ENCODE results near the gene FOXS1.
"Not testable (repeated sequence)": the region's sequence is repeated elsewhere in the genome, so short reads cannot be mapped to it uniquely, and the experiment has no call there.

FOXS1 gene

DNA sequence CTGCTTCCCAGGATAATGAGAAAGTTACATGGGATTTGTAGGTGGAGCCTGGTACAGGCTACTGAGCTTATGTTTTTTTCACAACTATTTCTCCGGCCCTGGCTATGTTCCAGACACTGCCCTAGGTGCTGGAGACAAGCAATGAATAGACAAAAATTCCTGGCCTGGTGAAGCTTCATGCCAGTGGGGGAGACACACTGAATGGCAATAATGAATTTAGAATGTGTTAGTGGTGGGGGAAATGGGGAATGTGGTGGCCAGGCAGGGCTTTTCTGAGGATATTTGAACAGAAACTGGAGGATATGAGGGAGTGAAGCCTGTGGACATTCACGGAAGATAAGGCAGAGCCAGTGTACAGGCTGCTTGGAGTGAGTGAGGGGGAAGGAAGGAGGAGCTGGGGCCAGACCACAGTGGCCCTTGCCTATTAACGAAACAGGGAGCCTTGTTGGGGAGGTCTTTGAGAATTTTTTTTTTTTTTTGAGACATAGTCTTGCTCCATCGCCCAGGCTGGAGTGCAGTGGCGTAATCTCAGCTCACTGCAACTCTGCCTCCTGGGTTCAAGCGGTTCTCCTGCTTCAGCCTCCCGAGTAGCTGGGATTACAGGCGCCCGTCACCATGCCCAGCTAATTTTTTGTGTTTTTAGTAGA, 6.6 kb downstream of the FOXS1 start:
- no peak for DNase-seq

DNA sequence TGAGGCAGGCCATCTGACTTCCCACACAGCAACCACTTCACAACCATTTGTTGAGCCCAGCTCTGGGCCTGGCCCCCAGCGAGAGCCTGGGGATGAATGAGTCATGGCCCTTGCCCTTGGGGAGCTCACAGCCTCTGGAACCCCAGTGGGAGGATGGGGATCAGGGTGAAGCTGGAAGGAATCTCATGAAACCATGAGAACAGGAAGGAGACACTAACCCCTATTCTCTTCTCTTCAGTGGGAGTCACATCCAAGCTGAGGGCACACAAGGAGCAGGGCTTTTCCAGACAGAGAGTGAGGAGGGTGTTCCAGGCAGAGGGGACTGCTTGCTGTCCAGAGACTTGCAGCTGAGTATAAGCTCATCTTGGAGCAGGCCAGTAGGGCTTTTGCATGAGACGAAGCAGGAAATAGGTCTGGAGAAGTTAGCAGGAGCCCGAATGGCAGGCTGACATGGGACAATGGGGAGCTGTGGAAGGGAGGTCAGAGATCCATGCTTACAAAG, 7.5 kb downstream of the FOXS1 start:
- DNase-seq: no peak

DNA sequence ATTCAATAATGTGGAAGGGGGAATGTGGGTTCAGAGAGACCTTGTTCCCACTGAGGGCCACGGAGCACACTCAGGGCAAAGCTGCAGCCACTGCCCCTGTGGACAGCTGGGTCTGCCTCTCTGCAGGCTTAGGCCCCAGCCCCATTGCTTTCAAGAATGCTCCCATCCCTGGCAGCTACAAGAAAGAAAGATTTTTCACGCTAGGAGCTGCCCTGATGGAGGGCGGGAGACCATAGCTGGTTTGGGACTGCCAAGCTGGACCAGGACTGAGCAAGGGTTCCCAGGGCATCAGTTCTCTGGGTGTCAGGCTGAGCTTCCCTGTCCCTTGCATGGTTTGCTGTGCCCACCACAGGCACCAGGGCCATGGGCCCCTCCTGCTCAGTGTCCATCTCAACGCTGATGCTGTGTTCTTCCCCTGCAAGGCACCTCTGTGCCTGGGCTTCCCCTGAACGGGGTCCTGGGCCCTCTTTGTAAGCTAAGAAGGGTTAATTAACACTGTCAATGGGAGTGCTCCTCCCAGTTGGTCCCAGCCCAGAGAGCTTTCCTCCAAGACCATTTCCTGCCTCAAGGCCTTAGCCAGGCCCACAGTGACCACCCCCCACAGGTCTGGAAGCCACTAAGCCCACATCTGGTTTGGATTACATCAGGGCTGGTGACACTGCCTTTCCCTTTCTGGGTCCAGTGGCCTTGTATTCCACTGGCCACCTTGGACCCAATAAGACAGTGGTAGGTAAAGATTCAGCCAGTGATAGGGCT, 8.4 kb downstream of the FOXS1 start:
- DNase-seq: no peak

DNA sequence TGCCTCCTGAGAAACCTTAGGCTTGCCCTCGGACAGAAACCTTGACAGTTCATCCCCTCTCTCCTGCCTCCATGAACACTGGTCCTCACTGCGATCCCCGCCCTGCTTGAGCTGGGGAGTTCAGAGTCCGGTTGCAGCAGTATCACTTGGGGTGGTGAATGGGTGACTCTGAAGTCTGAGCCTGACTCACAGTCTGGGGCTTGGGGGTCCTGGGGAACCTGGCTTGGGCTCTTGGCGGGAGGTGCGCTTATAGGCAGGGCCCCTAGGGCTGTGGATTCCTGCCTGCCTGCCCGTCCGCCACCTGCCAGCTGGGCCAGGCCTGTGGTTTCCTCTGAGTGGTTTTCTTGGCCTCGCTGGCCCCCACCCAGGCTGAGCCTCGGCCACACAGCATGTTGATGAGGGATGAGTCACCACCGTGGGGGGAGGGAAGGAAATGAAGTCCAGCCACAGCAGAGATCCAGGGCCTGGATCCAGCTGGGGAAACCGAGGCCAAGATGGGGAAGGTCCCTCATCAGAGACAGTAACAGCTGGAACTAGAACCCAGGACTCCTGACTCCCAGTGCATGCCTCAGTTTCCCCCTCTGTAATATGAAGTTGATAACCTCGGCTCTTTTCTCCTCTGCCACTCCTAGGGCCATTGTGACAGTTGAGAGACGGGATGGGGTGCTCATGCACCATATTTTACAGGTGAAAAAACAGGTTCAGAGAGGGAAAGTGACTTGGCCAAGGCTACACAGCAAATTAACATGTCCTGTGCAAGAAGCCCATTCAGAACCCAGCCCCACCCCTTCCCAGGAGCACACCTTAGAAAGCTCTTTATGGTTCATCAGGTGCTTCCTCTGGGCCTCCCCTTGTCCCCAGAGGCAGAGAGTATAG, 9.2 kb downstream of the FOXS1 start:
- DNase-seq: peak; percentile 76 to 79

DNA sequence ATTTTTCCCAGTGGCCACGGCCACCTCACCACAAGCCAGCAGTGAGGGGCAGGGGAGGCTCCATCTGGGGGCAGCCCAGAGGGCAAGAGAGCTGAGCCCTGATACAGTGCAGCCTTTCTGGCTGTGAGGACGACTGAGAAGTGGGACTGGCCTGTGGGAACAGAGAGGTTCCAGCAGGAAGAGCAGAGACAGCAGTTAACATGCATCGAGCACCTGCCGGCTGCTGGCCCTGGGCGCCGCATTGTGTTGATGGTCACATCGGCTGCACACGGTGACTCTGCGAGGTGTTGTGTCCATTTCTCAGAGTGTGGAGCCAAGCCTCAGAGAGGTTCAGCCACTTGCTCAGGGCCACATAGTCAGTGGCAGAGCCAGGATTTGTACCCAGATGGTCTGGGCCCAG, 9.8 kb downstream of the FOXS1 start:
- no peak for DNase-seq

DNA sequence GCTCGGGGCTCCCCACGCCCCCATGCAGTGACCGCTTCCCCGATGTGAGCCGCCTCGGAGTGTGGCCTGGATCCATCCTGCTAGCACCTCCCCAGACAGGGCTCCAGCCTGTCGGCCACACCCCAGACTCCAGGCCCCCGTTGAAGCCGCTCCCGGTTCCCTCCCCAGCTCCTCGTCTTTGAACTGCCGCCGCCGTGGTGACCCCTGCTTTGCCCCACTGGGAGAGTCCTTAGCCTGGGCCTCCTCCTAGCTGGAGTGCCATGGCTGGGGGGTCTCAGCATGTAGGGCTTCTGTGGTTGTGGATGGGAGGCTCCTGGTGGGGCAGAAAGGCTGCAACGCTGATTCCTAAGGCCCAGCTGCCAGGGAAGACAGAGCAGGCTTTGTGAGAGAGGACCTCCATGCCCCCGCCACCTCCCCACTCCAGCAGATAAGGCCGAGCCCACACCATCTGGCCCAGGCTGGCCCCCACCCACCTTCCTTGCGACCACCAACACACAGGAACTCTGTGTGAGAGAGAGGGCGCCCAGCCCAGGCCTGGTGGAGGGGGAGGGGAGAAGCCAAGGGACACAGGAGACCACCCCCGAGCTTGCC, 11.4 kb downstream of the FOXS1 start:
- no peak for DNase-seq

DNA sequence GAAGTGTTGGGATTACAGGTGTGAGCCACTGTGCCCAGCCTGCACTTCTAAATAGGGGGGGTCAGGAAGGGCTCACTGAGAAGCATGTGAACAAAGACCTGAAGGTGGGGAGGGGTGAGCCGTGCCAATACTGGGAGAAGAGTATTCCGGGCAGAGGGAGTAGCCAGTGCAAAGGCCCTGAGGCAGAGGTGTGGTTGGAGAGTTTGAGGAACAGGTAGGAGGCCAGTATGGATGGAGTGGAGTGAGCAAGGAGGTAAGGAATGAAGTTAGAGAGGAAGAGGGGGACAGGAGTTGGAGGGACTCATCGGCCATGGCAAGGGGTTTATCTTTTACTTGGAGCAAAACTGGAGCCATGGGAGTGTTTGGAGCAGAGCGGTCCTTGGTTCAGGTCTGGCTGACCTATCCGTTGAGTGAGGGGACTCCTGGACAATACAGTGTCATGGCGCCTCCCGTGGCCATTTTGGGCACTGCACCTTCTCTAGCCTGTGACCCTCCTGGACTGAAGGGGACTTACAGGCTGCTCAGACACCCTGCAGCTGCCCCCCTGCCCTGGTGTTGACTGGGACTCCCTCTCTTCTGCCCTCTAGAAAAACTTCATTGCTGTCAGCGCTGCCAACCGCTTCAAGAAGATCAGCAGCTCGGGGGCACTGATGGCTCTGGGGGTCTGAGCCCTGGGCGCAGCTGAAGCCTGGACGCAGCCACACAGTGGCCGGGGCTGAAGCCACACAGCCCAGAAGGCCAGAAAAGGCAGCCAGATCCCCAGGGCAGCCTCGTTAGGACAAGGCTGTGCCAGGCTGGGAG, 12.1 kb downstream of the FOXS1 start:
- peak; percentile 9 to 31 for DNase-seq

DNA sequence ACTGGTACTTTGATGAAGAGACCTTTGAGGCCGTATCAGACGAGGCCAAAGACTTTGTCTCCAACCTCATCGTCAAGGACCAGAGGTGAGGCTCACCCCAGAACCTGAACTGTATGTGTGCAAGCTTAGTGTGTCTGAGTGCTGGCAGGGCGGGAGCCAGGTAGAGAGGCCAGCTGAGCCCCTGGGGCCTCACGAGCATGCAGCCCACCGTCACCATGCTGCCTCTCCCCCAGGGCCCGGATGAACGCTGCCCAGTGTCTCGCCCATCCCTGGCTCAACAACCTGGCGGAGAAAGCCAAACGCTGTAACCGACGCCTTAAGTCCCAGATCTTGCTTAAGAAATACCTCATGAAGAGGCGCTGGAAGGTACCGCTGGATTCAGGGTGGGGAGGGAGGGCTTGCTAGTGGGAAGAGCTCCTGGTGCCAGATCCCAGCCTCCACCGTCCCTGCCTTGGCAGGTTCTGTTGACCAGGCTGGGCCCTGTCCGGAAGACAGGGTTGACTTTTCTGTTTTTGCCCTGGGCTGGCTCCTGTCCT, 13.6 kb downstream of the FOXS1 start:
- DNase-seq: no peak

DNA sequence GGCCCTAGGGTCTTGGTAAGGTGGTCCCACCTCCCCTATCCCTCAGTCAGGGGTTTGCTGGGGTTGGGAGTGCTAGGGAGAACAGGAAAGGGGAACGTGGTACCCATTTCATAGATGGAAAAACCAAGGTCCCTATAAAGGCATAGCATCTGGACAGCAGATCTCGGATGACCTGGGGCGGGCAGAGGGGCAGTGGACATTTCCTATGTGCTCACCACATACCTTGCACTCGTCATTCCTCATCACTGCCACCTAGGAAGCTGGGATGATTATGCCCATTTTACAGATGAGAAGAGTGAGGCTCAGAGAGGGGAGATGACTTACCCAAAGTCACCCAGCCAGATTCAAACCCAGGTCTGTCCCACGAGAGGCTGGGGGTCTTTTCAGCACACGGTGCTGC, 14.2 kb downstream of the FOXS1 start:
- no peak for DNase-seq

DNA sequence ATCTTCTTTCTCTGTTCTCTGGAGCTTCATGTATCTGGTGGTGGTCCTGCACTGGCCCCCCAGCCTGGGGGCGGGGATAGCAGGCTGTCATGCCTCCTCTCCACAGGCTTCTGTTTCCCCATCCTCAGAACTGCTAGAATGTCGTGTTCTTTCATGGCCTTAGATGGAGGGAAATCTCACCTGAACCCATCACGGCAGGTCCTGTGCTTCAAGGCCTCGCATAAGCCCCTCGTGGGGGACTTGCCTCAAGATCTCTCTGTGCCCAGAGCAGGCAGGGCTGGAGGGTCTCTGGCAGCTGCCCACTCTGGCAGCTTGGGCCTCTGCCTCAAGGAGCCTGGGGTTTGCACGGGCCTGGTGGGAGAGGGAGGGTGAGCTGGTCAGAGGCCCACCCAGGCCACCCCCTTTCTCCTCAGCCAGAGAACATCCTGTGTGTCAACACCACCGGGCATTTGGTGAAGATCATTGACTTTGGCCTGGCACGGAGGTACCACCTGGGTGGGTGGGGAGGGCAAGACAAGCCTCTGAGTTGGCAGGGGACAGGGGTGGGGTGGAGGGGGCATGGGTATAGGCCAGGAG, 14.9 kb downstream of the FOXS1 start:
- no peak for DNase-seq

DNA sequence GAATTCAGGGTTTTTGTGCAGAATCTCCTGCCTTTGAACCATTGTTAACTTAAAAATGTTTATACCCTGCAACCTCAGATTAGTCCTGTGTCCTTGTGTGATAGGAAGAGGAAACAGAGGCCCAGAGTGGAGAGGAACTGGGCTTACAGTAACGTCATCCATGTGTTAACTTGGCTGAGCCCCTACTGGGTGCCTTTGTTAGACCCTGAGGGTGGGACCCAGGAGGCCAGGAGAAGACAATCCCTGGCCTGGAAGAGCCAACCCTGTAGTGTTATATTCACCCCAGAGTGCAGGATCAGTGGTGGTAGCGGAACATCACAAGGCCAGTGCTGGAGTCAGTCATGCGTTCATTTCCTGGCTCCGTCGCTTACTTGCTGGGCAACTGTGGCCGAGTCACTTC, 15.7 kb downstream of the FOXS1 start:
- no peak for DNase-seq

DNA sequence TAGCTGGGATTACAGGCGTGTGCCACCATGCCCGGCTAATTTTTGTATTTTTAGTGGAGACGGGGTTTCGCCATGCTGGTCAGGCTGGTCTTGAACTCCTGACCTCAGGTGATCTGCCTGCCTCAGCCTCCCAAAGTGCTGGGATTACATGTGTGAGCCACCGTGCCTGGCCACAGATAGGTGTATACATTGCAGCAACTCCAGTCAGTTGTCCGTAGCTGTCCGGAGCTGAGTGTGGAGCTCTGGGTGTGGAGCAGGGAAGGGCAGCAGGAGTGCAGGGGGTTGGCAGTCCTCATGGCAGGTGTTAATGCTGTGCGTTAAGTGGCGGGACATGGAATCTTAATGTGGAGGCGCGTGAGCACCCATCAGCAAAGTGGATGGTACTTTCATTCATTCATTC, 17.4 kb downstream of the FOXS1 start:
- not testable (repeated sequence) for DNase-seq

DNA sequence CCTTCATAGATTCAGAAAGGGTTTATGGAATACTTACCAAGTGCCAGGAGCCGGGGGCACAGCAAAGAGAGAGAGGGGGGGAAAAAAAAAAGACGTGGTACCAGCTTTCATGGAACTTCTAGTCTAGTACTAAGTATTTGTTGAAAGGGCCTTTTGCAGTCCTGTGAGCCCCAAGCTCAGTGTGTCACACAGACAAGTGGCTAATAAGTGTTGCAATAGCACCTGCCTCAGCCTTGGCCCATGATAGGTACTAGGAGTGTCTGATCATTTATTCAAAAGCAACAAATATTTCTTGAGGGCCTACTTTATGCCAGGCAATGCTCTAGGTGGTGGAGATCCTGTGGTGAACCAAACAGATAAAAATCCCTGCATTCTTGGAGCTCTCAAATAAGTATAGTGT, 18.3 kb downstream of the FOXS1 start:
- no peak for DNase-seq

DNA sequence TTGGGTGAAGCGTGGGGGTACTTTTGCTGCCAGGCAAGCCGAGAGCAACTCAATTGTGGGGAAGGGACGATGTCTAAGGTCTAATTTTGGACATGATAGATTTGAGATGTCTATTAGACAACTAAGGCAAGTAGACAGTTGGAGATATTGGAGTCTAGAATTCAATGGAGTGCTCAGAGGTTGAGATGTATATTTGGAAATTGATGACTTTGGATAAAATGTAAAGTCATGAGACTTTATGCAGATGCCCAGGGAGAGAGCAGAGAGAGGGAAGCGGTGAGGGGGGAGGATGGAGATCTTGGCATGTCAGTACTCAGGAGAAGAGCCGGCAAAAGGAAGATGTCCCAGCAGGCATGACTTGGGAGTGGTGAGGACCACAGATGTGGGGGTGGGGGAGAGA, 19.3 kb downstream of the FOXS1 start:
- no peak for DNase-seq

DNA sequence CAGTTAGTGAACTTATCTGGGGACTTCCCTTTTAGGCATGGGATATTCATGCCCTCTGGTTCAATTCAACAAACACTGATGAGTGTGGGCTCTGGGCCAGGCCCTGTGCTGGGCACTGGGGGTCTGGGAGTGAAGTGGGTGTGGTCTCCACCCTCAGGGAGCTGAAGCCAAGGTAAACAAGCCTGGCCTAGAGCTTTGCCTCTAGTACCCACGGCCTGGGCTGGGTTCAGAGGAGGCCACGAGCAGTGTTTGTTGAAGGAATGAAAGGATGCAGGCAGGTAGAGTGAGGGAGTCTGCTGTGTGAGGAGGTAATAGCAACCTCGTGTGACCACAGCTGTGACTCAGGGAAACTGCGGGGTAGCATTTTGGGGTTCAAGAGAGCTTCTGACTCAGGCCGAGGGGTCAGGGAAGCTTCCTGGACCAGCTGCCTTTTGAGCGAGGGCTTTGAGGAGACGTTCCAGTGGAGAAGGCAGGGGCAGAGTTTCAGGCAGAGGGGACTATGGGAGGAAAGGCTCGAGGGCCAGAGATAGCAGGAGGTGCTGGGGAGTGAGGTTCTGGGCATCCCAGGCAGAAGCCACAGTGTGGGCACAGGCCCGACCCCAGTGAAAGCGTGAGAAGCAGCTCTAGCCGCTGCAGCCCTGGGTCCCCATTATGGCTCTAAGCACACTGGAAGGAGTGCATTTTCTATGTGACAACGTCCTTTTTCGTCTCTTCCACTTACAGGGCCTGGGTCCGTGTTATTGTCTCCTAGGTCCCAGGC, 20.7 kb downstream of the FOXS1 start:
- no peak for DNase-seq

DNA sequence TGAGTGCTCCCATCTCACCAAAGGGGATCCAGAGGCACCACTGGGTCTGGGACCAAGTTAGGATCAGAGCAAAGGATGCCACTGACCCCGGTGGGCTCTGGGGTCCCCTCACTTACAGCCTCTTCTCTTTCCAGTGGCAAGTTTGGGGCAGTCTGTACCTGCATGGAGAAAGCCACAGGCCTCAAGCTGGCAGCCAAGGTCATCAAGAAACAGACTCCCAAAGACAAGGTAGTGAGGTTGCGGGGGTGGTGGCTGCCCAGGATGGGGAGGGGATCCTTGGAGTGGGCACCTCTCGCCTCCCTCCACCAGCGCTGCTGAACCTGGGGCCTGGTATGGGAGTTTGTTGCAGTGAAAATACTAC, 21.3 kb downstream of the FOXS1 start:
- no peak for DNase-seq

DNA sequence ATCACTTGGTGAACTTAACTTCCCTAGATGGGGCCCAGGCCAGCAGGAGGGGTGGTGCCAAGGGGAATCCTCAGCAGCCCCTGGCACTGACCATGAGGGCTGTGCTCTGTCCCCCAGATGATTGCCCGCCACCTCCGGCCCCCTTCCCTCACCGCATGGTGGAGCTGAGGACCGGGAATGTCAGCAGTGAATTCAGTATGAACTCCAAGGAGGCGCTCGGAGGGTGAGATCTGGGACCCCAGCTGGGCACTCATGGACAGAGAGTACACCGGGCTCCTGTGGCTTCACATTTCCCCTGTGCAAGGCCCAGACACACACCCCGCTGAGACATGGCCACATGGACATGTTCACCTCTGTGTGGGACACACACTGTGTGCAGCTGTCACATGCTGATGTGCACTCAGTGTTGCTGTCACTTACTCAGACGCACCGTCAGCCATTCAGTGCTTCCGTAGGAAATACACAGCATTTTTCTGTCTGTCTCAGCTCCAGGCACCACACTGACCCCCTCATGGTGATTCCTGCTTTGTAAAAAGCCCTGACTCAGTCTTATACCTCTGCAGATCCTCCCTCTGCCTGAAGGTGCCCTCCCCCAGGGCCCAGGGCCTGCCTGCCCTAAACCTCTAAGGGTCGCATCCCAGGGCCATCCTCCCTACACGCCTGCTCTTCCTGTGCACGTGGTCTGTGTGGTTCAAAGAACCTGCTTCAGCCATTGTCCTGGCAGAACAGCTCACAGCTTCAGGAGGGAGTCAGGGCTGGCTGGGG, 21.9 kb downstream of the FOXS1 start:
- no peak for DNase-seq

DNA sequence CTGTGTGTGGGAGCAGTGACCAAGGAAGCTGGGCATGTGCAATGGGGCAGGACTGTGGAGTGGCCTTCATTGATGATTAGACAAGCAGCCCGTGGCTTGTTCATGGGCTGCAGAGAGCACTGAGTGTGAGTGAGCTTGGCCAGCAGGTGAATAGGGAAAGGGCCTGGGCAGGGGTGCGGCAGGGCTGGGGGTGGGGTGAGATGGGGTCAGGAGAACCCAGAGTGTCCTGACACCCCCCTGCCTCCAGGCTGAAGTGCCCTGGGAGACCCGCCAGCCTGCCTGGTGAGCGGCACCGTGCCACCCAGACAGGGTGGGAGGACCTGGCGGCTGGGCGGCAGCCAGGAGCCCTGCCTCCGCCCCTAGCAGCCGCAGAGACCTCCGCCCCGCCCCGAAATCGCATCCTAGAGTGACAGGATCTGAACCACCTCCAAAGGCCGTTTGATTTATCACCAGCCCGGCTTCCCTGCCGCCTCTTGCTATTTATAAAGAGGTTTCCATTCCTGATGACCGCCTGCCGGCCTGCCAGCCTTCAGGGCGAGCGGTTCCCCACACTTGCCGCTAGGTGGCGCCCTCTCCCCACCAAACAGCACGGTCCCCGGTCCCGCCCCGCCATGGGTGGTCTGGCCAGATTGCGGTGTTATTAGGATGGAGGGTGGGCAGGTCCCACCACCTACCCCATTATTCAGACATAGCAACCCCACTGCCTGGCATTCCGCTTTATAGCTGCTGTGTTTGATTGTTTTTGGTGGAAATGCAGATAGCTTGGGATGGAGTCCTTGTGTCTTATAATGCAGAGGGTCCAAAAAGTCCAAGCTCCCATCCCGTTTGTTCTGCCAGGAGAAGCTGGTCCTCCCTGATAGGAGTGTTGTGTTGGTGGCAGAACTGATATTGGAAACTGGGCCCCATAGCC, 22.7 kb downstream of the FOXS1 start:
- DNase-seq: peak; percentile 18 to 22

DNA sequence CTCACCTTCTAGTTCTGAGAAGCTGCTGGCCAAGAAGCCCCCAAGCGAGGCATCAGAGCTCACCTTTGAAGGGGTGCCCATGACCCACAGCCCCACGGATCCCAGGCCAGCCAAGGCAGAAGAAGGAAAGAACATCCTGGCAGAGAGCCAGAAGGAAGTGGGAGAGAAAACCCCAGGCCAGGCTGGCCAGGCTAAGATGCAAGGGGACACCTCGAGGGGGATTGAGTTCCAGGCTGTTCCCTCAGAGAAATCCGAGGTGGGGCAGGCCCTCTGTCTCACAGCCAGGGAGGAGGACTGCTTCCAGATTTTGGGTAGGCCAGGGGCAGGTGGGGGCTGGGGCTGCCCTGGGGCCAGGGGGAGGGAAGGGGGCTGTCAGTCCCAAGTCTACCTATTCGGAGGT, 24.0 kb downstream of the FOXS1 start:
- DNase-seq: no peak
